GM15510 (cell line): ENCODE measurements around the gene NCOA1.

Experiments
- POLR2A ChIP-seq: IDR thresholded peaks from 3 replicates; pipeline ENCODE4 v1.6.1; 2011; ENCODE audit warnings: borderline replicate concordance; ENCODE audit not compliant: insufficient read length; ENCODE audit errors: extremely low read depth

Gene NCOA1

DNA sequence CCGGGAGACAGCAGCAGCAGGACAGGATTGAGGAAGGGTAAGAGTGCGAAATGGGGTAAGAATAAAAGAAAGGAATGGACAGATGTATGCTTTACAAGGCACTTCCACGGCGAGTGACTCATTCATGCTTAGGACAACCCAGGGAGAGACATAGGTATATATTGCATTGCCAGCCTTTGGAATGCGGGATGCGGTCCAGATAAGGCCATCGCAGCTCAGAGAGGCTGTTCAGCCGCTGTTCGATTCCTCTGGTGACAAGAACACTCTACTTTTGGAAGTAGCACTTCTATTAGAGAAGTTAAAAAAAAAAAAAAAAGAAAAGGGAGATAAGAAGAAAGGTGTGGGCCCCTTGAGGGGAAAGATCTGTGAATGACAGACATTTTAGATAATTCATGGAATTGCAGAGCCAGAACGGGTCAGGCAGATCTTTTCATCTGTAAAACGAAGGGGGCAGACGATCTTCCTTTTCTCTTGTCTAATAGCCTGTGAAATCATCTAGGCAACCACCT lies 819 bp upstream of the NCOA1 start:
- TF ChIP-seq POLR2A, result no peak

DNA sequence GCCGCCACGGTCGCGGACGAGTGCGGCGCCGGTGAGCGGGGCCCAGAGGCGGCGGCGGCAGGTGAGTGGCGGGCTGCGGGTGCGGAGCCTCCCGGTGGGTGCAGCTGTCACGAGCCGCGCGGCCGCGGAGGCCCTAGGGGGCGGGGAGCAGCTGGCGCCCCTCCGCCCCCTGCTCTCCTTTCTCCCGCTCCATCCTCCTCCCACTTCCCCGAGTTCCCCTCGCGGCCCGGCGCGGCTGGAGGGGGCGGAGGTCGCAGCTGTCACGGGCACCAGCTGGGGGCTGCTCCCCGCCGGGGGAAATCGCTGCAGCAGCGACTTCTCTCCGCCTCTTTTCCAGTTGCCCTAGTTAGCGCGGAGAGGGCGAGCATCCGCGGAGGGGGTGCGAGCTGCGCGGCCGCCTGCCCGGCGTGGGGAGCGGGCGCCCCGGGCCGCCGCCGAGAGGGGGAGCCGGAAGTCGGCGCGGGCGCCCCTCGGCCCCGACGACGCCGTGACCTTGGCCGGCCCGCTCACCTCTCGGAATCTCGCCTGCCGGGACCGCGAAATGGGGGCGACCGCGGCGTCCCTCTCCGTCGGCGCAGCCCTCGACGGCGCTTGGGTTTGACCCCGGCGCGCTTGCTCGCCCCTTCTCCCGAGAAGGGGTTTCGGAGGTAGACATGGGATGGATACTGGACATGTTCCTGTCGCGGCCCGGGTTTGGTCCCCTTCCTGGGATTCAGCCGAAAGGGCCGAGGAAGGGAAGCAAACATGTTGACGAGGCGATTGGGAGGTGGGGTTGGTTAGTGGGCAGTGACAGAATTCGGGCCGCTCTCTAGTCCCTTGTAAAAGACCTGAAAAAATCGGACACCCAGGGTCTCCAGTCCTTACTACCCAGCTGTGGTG lies 727 bp downstream of the NCOA1 start:
- no peak for TF ChIP-seq POLR2A

DNA sequence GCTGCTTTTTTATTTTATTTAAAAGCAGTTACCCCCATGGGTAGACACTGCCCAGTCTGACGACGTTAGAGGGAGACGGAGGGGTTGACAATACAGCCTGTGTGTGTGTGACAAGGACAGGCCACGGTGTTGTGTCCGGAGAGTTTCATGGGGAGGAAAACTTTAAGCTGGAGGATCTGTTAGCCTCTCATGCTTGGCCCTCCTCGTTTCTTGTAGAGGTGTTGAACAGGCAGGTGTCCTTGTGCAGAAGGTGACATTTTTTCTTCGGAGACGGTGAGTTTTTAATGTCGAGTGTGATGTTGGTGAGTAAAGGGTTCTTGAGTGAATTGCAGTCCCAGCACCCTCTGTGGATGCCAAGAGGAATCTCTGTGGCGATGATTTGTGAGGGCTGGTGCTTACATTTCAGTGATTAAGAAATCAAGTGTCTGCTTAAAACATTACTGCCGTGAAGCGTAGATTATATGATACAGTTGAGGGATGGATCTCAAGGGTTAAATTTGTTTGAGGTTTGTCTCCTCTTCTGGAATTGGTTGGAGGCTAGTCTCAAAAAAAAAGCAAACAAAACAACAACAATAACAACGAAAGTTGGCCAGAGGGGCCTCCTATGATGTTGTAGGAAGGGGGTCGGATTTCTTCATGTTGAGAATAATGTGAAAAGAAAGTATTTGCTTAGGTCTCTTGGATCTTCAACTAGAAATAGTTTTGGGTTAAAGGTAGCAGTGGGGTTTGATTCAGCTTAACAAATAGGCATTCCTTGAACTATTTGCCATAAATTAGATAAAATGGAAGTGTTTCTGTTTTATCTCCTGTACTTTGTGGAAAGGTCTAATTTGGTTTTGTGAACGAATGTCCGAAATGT lies 1.6 kb downstream of the NCOA1 start:
- no peak for TF ChIP-seq POLR2A

DNA sequence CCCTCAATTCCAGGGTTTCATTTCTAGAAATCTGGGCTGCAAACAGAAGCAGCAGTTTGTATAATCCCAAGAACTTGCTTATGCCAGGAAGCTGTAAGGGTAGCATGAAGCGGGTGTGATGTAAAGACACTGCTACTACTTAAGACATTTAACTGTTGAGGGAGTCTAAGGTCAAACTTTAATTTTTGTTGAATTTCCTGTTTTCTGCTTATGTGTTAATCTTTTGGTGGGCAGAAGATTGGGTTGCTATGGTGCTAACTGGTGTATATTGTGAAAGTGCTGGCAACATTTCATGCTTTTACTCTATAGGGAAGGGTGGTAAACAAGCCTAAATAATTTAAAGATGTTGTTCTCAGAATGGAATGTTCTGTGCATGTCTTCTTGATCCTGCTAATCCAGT lies 2.7 kb downstream of the NCOA1 start:
- no peak for TF ChIP-seq POLR2A

DNA sequence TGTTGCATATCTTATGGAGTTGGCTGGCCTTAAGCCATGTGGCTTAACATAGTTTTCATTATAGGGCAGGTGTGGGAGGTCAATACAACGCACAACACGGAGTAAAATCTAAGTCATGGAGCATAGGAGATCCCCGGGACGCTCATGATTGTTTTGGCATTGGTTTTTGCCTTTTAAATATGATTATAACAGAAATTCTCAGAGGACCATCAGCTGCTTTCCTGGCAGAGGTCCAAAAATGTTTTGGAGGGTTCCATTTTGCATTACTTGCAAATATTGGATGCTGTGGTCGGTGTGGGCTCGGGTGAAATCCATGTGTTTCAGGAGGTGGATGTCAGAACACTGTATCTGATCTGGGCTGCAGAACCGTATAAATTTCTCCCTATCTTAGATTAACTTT lies 3.4 kb downstream of the NCOA1 start:
- no peak for TF ChIP-seq POLR2A

DNA sequence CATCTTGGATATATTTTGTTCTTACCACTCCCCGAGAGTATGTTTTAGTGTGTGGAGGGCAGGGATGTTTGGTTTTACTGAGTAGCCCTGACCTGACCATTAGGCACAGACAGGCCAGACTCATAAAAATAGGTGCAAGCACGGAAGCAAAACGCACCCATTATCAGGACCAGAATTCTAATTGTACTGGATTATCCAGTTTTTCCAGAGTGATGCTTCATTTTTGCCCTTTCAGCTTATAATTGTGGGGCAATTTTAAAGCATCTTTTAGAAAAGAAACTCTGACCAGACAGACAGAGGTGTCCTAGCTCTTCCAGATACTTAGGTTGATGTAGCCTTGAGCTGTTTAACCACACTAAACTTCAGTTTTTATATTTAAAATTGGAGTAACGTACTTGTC lies 4.4 kb downstream of the NCOA1 start:
- TF ChIP-seq POLR2A, result no peak

DNA sequence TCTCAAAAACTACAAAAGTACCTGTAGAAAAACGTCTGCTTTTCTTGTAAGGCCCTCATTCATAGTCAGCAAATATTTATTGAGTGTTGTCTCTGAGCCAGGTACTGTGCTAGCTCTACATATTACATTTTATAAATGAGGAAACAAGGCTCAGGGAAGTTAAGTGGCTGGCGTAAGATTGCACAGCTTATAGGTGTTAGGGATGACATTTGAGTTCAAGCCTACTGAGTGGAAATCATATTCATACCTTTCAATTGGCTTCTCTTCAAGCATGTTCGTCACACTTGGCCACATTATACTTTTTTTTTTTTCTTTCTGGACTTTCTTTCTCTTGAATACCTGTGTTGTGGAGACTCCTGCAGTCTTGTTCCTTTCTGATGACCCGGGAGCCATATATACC lies 5.9 kb downstream of the NCOA1 start:
- TF ChIP-seq POLR2A, result no peak

DNA sequence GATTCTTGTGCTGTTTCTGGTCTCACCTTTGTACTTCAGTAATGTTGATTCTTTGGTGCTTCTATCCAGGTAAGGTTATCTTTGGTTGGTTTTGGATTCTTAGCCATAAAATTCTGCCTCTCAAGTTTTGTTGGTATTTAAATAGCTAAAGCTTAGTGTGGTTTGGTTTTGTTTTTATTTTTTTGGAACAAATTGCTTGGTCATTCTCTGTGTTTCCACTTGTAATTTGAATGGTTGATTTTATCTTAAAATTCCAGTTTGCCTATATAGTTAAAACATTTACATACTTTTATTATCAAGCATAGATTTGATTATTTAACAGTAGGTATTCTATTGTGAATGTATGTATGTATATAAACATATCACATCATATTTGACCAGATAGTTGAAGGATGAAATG lies 6.6 kb downstream of the NCOA1 start:
- TF ChIP-seq POLR2A, result no peak

DNA sequence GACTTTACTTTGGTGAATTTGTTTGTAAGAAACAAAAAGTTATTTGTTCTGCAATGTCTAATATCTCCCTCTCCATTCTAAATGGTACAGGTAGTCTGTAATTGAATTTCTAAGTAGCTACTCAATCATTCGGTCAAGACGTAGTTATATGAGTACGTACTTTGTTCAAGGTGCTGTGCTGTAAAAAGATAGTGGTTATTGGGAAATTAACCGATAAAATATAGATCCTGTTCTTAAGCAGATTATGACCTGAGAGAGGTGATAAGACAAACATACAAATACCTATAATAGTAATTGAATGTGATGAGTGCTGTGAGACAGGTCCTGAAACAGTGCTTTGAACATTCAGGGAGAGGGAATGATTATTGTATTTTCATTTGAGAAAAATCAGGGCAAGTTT lies 7.1 kb downstream of the NCOA1 start:
- TF ChIP-seq POLR2A, result no peak

DNA sequence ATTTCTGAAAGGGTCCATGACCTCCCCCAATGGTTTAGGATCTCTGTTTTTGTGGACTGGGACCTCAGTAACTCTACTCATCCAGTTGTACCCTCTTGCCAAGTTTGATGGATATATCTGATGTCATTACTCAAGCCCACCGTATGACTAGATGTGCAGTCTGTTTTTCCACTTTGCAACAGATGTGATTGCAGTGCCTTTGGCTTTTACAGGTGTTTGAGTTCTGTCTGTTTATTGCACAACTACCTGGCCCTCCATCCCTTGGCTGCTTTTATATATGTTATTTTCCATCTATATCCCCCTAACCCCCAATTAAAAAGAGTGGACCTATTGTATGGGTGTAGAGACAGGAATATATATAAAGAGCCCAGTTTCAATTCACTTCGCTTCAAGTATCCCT lies 10.8 kb downstream of the NCOA1 start:
- no peak for TF ChIP-seq POLR2A

DNA sequence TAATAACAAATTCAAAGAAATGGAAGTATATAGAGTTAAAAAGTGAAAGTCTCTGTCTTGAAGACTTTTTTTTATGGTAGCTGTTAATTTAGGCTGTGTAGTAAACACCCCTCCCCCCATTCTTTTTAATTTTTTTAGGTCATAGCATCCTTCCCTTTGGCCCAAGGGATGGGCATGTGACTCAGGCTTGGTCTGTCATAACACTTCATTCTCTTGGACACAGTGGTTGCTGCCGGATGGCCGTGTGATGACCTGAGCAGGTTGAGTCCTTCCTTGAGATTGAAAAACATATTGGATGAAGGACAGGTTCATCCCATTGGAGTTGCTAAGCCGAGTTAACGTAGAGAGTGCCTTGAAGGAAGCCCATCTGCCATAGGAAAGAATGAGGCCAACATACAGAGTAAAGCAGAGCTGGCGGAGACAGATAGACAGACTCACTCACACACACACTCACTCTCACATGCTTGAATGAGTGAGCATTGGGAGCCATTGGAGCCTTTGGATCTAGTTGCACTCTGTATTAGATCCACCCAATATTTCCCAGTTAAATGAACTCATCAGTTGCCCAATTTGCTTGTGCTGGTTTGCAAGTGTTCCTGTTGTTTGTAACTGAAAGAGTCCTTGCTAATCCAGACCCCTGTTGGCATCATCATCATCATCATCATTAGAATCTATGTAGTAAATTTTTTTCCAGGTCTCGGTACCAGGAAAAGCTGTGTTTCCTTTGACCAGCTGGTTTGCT lies 14.7 kb downstream of the NCOA1 start:
- TF ChIP-seq POLR2A, result no peak

DNA sequence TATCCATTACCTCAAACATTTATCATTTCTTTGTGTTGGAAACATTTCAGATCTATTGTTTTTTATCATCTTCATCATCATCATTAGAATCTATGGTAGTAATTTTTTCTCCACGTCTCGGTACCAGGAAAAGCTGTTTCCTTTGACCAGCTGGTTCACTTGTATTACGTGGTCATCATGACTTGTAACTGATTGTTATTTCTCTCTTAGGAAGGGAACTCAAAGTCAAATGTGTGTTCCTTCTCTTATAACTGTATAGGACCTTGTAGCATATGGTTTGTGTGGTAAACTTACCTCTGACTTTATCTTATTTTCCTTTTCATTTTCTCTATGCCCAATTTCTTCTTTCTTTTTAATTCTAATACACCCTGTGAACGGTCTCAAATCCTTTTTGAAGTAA lies 16.5 kb downstream of the NCOA1 start:
- no peak for TF ChIP-seq POLR2A

DNA sequence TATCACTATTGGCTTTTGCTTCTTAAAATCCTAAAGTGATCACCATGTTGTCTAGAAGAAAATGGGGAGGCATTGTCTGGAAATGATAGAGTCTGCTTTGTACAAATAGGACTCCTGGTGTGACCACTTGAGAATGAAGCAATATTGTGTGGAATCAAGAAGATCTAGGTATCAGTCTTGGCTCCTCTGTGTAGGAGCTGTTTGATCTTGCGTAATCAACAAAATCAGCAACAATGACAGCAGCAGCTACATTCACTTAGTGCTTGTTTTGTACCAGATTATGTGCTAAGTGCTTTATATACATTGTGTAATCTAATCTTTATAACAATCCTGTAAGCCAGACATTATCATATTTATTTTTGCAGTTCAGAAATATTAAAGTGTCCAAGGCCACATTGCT lies 17.8 kb downstream of the NCOA1 start:
- no peak for TF ChIP-seq POLR2A

DNA sequence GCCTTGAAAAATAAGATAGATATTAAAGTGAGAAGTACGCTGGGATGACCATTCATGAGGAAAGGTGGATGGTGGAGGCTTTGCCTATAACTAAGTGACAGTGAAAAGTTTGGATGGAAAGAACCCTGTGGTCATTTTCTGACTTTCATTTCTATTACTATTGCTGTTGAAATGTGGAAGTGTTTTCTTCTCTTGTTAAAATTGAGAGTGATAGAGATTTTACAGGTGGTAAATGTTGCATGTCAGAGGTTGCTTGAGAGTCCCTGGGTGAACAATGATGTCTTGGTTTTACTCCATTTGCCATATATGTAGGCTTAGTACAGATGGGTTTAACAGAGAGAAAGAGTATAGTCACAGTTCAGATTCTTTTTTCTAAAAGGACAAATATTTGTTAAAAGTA lies 18.4 kb downstream of the NCOA1 start:
- TF ChIP-seq POLR2A, result no peak

DNA sequence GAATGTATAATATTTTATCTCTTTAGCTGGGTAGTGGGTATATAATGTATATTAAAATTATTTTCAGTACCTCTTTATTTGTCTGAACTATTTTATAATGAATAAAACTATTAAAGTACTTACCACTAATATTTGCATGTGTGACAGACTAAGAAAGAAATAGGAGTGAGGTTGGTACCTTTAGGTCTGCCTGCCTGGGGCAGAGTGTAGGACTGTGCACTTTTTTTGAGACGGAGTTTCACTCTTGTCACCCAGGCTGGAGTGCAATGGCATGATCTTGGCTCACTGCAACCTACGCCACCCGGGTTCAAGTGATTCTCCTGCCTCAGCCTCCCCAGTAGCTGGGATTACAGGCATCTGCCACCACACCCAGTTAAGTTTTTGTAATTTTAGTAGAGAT lies 18.8 kb downstream of the NCOA1 start:
- no peak for TF ChIP-seq POLR2A

DNA sequence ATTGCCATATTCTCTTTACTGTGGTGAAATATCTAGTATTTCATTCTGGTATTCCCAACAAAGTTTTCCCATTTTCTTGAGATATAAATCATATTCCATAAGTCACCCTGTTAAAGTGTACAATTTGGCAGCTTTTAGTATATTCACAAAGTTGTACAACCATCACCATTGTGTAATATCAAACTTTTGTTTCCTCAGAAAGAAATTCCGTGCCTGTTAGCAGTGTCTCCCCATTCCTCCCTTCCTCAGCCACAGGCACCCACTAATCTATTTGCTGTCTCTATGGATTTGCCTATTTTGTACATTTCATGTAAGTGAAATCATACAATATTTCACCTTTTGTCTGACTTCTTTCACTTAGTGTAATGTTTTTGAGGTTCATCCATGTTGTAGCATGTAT lies 19.7 kb downstream of the NCOA1 start:
- TF ChIP-seq POLR2A, result no peak

DNA sequence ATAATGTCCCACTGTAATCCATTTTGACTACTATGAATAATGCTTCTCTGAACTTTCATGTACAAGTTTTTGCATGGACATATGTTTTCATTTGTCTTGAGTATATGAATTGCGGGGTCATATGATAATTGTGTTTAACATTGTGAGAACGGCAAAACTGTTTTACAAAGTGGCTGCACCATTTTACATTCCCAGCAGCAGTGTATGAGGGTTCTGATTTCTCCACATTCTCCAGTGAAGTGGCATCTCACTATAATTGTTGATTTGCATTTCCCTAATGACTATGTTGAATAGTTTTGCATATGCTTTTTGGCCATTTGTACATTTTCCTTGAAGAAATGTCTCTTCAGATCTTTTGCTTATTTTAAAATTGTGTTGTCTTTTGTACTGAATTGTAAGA lies 20.1 kb downstream of the NCOA1 start:
- TF ChIP-seq POLR2A, result no peak
